Measurements from ENCODE around the gene BRD4. TPM values are rescaled to one million over a fixed set of nuclear protein-coding genes. Genes with fewer than 3 reads are reported as not detected.

The BRD4 gene
- total RNA-seq, 1 donor from 2014 or later = 109 TPM

- peaks cover 4% of the 10 kb centered on the region for H3K36me3 Mint-ChIP-seq (ENCODE audit: low read depth)
- DNase-seq = no peak
- H3K27ac Mint-ChIP-seq = peak overlapping the region; percentile 82
- no peaks in the 10 kb centered on the region for H3K27me3 Mint-ChIP-seq
- peaks cover 82% of the 10 kb centered on the region for H3K4me1 Mint-ChIP-seq
- H3K9me3 Mint-ChIP-seq = no peaks in the 10 kb centered on the region
- intact Hi-C loops (cut with micrococcal nuclease) = no loop called here
- H3K4me3 Mint-ChIP-seq = peak overlapping the region; percentile 60
Measured at GRCh38 chr19:15287496-15287895, 44.8 kb downstream of the BRD4 start.

GRCh38 chr19:15286688-15287365, 45.5 kb downstream of the BRD4 start:
- H3K36me3 Mint-ChIP-seq (ENCODE audit: low read depth) = peaks cover 4% of the 10 kb centered on the region
- DNase-seq = no peak
- H3K4me3 Mint-ChIP-seq = no peak overlapping the region
- intact Hi-C loops (cut with micrococcal nuclease) = no loop called here
- H3K27me3 Mint-ChIP-seq = no peaks in the 10 kb centered on the region
- no peak overlapping the region for H3K27ac Mint-ChIP-seq
- peaks cover 80% of the 10 kb centered on the region for H3K4me1 Mint-ChIP-seq
- H3K9me3 Mint-ChIP-seq = no peaks in the 10 kb centered on the region

GRCh38 chr19:15285896-15286591, 46.3 kb downstream of the BRD4 start:
- Mint-ChIP-seq H3K9me3 (no peaks in the 10 kb centered on the region), H3K4me3 (no peak overlapping the region), H3K27me3 (no peaks in the 10 kb centered on the region), H3K36me3 (ENCODE audit: low read depth) (peaks cover 4% of the 10 kb centered on the region), H3K27ac (peak overlapping the region; percentile 31), H3K4me1 (peaks cover 78% of the 10 kb centered on the region)
- intact Hi-C loops (cut with micrococcal nuclease) = no loop called here
- no peak for DNase-seq

- Mint-ChIP-seq H3K36me3 (ENCODE audit: low read depth) (peaks cover 4% of the 10 kb centered on the region), H3K27ac (peak overlapping the region; percentile 85), H3K4me3 (no peak overlapping the region), H3K27me3 (no peaks in the 10 kb centered on the region), H3K9me3 (no peaks in the 10 kb centered on the region), H3K4me1 (peaks cover 72% of the 10 kb centered on the region)
- no peak for DNase-seq
- intact Hi-C loops (cut with micrococcal nuclease) = no loop called here
Measured at GRCh38 chr19:15284896-15285295, 47.4 kb downstream of the BRD4 start.

GRCh38 chr19:15284091-15284490, 48.2 kb downstream of the BRD4 start:
- H3K27me3 Mint-ChIP-seq = no peaks in the 10 kb centered on the region
- intact Hi-C loops (cut with micrococcal nuclease) = no loop called here
- H3K9me3 Mint-ChIP-seq = no peaks in the 10 kb centered on the region
- H3K27ac Mint-ChIP-seq = peak overlapping the region; percentile 85
- no peak for DNase-seq
- peaks cover 4% of the 10 kb centered on the region for H3K36me3 Mint-ChIP-seq (ENCODE audit: low read depth)
- H3K4me3 Mint-ChIP-seq = no peak overlapping the region
- peaks cover 68% of the 10 kb centered on the region for H3K4me1 Mint-ChIP-seq

GRCh38 chr19:15283141-15283883, 49.0 kb downstream of the BRD4 start:
- H3K4me3 Mint-ChIP-seq = peak overlapping the region; percentile 12
- intact Hi-C loops (cut with micrococcal nuclease) = loop anchor here (1.0 kb wide), 1 partner anchor 17 kb away; no protein-coding TSS in a partner anchor
- peak overlapping the region; percentile 85 for H3K27ac Mint-ChIP-seq
- H3K9me3 Mint-ChIP-seq = no peaks in the 10 kb centered on the region
- H3K36me3 Mint-ChIP-seq (ENCODE audit: low read depth) = peaks cover 1% of the 10 kb centered on the region
- H3K27me3 Mint-ChIP-seq = no peaks in the 10 kb centered on the region
- peaks cover 60% of the 10 kb centered on the region for H3K4me1 Mint-ChIP-seq
- DNase-seq = no peak

GRCh38 chr19:15282311-15282705, 50.0 kb downstream of the BRD4 start:
- Mint-ChIP-seq H3K4me3 (no peak overlapping the region), H3K27me3 (no peaks in the 10 kb centered on the region), H3K27ac (peak overlapping the region; percentile 51), H3K9me3 (no peaks in the 10 kb centered on the region), H3K4me1 (peaks cover 51% of the 10 kb centered on the region), H3K36me3 (ENCODE audit: low read depth) (no peaks in the 10 kb centered on the region)
- DNase-seq = no peak
- intact Hi-C loops (cut with micrococcal nuclease) = no loop called here

- intact Hi-C loops (cut with micrococcal nuclease) = no loop called here
- no peak for DNase-seq
- Mint-ChIP-seq H3K9me3 (no peaks in the 10 kb centered on the region), H3K27ac (peak overlapping the region; percentile 69), H3K36me3 (ENCODE audit: low read depth) (no peaks in the 10 kb centered on the region), H3K4me3 (no peak overlapping the region), H3K4me1 (peaks cover 52% of the 10 kb centered on the region), H3K27me3 (no peaks in the 10 kb centered on the region)
Measured at GRCh38 chr19:15280915-15281683, 51.2 kb downstream of the BRD4 start.

- Mint-ChIP-seq H3K36me3 (ENCODE audit: low read depth) (no peaks in the 10 kb centered on the region), H3K4me1 (peaks cover 45% of the 10 kb centered on the region), H3K27ac (no peak overlapping the region), H3K9me3 (no peaks in the 10 kb centered on the region), H3K27me3 (no peaks in the 10 kb centered on the region), H3K4me3 (no peak overlapping the region)
- intact Hi-C loops (cut with micrococcal nuclease) = no loop called here
- DNase-seq = no peak
Measured at GRCh38 chr19:15280048-15280725, 52.2 kb downstream of the BRD4 start.

- H3K9me3 Mint-ChIP-seq = no peaks in the 10 kb centered on the region
- no peaks in the 10 kb centered on the region for H3K36me3 Mint-ChIP-seq (ENCODE audit: low read depth)
- DNase-seq = no peak
- intact Hi-C loops (cut with micrococcal nuclease) = no loop called here
- no peak overlapping the region for H3K4me3 Mint-ChIP-seq
- peak overlapping the region; percentile 83 for H3K27ac Mint-ChIP-seq
- no peaks in the 10 kb centered on the region for H3K27me3 Mint-ChIP-seq
- peaks cover 37% of the 10 kb centered on the region for H3K4me1 Mint-ChIP-seq
Measured at GRCh38 chr19:15279326-15279904, 52.9 kb downstream of the BRD4 start.

GRCh38 chr19:15276620-15277215, 55.6 kb downstream of the BRD4 start:
- intact Hi-C loops (cut with micrococcal nuclease) = no loop called here
- no peak for DNase-seq
- Mint-ChIP-seq H3K9me3 (no peaks in the 10 kb centered on the region), H3K4me3 (no peak overlapping the region), H3K27me3 (no peaks in the 10 kb centered on the region), H3K36me3 (ENCODE audit: low read depth) (peaks cover 6% of the 10 kb centered on the region), H3K4me1 (peaks cover 22% of the 10 kb centered on the region), H3K27ac (peak overlapping the region; percentile 39)

GRCh38 chr19:15274477-15274876, 57.9 kb downstream of the BRD4 start:
- H3K27me3 Mint-ChIP-seq = no peaks in the 10 kb centered on the region
- H3K9me3 Mint-ChIP-seq = no peaks in the 10 kb centered on the region
- peaks cover 17% of the 10 kb centered on the region for H3K4me1 Mint-ChIP-seq
- peak overlapping the region; percentile 3 for H3K27ac Mint-ChIP-seq
- intact Hi-C loops (cut with micrococcal nuclease) = no loop called here
- no peak overlapping the region for H3K4me3 Mint-ChIP-seq
- H3K36me3 Mint-ChIP-seq (ENCODE audit: low read depth) = peaks cover 25% of the 10 kb centered on the region
- no peak for DNase-seq

Measured in activated CD4-positive, alpha-beta T cell treated with anti-CD3 and anti-CD28 coated beads, Interleukin-2, amount 10 ng/mL, durations not matched to agents 24 days and 14 days (primary cell).